ENCODE results near the gene EID1. TPM values are rescaled to one million over a fixed set of nuclear protein-coding genes. Genes with fewer than 3 reads are reported as not detected.

EID1 gene
- total RNA-seq, 1 donor from 2014 or later, result 105 TPM

DNA sequence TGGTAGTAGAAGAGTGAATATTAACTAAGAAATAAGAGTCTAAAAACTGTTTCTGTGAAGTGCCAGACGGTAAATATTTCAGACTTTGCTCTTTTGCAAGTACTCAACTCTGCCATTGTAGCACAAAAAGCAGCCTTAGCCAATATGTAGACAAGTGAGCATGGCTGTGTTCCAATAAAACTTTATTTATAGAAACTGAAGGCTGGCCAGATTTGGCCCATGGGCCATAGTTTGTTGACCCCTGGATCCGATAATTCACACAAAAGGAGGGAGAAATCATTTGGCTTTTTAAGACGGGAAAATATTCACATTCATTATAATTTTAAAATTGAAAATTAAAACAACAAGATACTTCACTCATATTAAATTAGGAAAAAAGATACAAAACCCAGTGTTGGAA lies 15.4 kb downstream of the EID1 start:
- Histone ChIP-seq H3K36me3 (ENCODE audit: control insufficient read depth, insufficient read depth, low read length) (no peaks in the 10 kb centered on the region), H3K4me3 (ENCODE audit: low read depth, low read length) (no peak overlapping the region), H3K27me3 (ENCODE audit: control insufficient read depth, insufficient read depth, low read length) (no peaks in the 10 kb centered on the region)
- TF ChIP-seq, protein P1, sequence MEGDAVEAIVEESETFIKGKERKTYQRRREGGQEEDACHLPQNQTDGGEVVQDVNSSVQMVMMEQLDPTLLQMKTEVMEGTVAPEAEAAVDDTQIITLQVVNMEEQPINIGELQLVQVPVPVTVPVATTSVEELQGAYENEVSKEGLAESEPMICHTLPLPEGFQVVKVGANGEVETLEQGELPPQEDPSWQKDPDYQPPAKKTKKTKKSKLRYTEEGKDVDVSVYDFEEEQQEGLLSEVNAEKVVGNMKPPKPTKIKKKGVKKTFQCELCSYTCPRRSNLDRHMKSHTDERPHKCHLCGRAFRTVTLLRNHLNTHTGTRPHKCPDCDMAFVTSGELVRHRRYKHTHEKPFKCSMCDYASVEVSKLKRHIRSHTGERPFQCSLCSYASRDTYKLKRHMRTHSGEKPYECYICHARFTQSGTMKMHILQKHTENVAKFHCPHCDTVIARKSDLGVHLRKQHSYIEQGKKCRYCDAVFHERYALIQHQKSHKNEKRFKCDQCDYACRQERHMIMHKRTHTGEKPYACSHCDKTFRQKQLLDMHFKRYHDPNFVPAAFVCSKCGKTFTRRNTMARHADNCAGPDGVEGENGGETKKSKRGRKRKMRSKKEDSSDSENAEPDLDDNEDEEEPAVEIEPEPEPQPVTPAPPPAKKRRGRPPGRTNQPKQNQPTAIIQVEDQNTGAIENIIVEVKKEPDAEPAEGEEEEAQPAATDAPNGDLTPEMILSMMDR (IDR thresholded peaks at IDR 0.05; ENCODE audit: insufficient read depth, low read length, poor library complexity, severe bottlenecking), result no peak
- DNase-seq (ENCODE audit: low read depth), result no peak

DNA sequence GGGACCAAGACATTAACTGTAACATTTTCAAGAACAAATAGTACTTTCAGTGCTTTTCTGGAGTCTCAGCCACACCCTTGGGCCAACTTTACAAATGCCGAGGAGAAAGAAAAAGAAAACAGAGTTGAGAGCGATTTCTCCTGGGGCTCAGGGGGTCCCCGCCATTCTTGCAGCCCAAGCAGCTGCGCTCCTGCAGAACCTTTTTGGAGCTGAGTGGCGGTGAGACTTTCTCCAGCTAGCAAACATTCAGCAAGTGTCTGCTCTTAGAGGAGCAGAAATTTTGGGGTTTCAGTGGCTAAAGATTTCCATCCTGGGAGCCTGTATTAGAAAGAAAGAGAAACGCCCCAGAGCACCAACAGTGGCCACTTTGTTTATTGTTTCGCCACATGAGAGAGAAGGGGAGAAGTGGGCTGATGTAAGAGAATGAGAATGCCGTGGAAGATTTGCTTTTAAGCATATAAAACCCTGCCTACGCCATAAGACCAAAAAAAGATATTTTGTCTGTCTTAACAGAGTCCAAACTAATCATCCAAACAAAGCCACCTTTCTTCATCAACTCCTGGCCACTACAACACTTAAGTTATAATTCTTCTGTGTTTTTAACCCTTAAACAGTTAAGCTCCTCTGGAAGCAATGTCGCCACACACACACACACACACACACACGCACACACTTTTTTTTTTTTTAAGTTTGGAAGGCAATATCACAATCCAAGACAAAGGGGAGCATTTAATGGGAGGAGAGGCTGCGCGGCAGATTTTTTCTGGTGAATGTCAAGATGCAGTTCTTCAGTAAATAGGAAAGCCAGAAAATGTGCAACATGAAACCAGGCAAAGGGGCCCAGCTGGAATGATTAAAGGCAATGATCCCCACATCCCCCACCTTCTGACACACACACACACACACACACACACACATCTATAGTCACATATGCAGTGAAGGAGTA lies 19.2 kb downstream of the EID1 start:
- TF ChIP-seq, protein P1 (IDR thresholded peaks at IDR 0.05; ENCODE audit: insufficient read depth, low read length, poor library complexity, severe bottlenecking), result no peak
- Histone ChIP-seq H3K4me3 (ENCODE audit: low read depth, low read length) (no peak overlapping the region), H3K36me3 (ENCODE audit: control insufficient read depth, insufficient read depth, low read length) (no peaks in the 10 kb centered on the region), H3K27me3 (ENCODE audit: control insufficient read depth, insufficient read depth, low read length) (no peaks in the 10 kb centered on the region)
- no peak for DNase-seq (ENCODE audit: low read depth)

DNA sequence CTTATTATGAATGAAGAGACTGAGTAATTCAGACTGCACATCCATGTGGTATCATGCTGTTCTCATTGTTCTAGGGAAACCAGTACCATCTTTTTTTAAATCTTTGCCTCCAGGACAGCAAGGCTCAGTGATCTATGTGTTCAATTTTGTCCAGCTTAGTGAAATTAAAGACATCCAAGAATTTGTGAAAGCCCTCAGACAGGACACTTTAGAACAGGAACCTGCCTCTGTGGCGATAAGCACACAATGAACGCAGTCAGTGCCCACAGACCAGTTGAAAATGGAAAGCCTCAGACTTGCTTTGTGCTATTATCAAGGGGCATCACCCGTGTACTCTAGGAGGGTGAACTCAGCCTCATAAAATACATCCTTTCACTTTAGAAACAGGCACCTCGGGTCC lies 20.1 kb downstream of the EID1 start:
- no peak for DNase-seq (ENCODE audit: low read depth)
- H3K4me3 ChIP-seq (ENCODE audit: low read depth, low read length), result no peak overlapping the region
- no peaks in the 10 kb centered on the region for H3K36me3 ChIP-seq (ENCODE audit: control insufficient read depth, insufficient read depth, low read length)
- TF ChIP-seq, protein P1 (IDR thresholded peaks at IDR 0.05; ENCODE audit: insufficient read depth, low read length, poor library complexity, severe bottlenecking), result no peak
- H3K27me3 ChIP-seq (ENCODE audit: control insufficient read depth, insufficient read depth, low read length), result no peaks in the 10 kb centered on the region

DNA sequence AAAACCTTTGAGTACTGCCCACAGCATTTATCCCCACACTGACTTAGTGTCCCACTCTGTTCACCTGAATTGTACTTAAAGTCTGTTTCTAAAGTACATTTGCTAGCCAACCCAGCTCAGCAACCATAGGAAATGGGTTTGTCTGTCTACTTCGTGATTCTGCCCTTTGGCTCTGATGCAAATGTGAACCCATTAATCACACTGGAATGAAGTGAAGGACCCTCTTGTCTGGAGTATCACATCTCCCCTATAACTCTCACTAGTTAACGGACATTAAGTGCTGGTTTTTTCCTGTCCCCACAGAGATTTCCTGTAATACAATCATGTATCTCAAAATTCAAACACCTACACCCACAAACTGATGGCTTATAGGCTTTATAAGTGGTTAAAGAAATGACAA lies 20.5 kb downstream of the EID1 start:
- no peak for DNase-seq (ENCODE audit: low read depth)
- H3K36me3 ChIP-seq (ENCODE audit: control insufficient read depth, insufficient read depth, low read length), result no peaks in the 10 kb centered on the region
- H3K27me3 ChIP-seq (ENCODE audit: control insufficient read depth, insufficient read depth, low read length), result no peaks in the 10 kb centered on the region
- no peak overlapping the region for H3K4me3 ChIP-seq (ENCODE audit: low read depth, low read length)
- TF ChIP-seq, protein P1 (IDR thresholded peaks at IDR 0.05; ENCODE audit: insufficient read depth, low read length, poor library complexity, severe bottlenecking), result no peak

DNA sequence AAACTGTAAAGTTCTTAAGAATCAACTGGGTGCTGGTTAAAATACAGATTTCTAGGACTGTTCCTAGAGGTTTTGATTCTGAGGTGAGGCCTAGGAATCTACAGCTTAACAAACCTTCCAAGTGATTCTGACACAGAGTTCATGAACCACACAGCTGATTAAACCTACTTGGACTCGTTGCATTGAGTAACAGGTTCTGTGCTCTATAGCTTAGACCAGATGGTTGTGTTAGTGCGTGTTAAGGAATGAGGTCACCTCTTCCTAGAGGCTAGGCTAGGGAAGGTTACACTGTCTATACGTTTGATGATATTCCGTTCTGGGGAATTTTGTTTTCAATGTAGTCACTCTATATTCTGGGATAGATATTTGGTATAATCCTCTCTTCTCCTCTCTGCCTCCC lies 21.9 kb downstream of the EID1 start:
- H3K4me3 ChIP-seq (ENCODE audit: low read depth, low read length), result no peak overlapping the region
- no peaks in the 10 kb centered on the region for H3K36me3 ChIP-seq (ENCODE audit: control insufficient read depth, insufficient read depth, low read length)
- DNase-seq (ENCODE audit: low read depth), result no peak
- TF ChIP-seq, protein P1 (IDR thresholded peaks at IDR 0.05; ENCODE audit: insufficient read depth, low read length, poor library complexity, severe bottlenecking), result no peak
- no peaks in the 10 kb centered on the region for H3K27me3 ChIP-seq (ENCODE audit: control insufficient read depth, insufficient read depth, low read length)

All from kidney epithelial cell (primary cell).